Measurements from ENCODE around the gene GRID2.

The GRID2 gene

DNA sequence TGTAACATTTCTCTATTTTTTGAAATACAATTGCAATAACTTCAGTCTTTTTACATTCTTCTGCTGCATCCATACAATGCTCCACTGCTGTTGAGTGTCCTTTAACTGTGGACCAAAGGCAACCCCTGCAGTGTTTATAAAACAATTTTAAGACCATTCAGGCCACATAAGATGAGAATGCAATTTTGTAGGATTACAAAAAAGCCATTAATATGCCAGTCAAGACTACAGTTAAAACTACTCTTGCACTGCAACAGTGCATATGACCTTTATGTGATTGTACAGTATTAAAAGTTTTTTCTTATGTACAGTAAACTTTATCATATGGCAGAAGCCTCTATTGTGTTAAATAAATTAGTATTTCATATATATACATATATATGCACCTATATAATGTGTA, 1469.1 kb downstream of the GRID2 start:
- no peak for DNase-seq

DNA sequence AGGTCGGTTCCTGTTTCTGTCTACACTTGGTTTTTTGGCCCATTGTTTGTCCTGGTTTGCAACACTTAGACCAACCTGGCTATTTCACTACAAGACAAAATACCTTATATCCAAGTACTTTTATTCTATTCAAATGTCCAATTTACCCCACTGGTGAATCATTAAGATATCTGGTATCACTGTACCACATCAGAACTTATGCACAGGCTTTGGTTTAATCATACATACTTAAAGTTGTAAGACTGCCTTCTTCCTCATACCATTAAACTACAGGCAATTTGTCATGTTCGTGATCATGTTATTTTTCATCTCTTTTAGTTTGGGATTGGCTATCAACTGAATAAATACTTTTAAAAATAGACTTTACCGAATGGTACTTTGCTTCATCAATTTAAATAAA, 1471.8 kb downstream of the GRID2 start:
- DNase-seq = no peak

DNA sequence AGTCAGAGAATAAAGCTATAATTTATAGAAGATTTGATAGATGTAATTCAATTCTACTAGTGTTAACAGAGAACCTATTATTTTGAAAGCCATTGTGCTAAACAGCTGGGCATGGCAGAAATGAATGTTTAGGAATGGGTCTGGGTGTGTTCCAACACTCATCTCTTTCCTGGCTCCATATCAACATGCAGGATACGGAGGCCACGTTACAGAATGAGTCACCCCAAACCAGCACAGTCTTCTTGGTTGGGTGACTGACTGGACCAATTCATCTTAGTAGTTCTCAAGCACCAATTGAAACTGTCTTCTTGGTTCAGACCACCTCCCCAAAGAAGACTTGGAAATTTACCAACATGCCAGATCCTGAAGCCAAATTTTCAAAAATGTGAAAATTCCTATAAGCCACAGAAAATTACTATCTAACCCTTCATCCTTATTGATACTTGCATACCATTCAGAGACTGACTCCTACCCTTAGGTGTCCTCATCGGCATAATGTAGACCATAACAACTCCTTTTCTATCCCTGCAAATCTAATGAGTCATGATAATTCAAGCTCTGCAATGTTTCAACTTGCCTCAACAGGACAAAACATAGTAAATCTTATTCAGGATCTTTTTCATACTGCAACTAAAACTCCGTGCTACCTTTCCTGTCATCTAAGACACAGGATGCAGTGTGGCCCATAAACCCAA, 1472.8 kb downstream of the GRID2 start:
- no peak for DNase-seq

DNA sequence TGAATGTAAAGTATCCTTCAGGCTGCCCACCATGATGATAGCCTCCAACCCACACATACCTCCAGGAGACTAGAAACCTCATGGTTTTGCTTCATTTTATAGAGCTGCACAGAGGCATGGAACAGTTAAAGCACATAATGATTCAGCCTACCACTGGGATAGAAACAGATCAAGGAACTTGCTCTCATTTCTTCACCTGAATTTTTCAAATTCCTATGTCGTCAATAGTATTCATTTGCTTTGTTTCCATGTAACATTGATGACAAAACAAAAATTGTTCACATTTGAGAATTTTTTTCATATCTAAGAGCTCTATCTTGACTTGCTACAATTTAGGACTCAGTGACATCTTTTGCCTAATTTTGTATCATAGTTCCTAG, 1473.3 kb downstream of the GRID2 start:
- no peak for DNase-seq

GRCh38 chr4:93779228-93779627, 1475.5 kb downstream of the GRID2 start:
- DNase-seq = no peak

- DNase-seq = no peak
Measured at GRCh38 chr4:93780080-93780479, 1476.3 kb downstream of the GRID2 start.

DNA sequence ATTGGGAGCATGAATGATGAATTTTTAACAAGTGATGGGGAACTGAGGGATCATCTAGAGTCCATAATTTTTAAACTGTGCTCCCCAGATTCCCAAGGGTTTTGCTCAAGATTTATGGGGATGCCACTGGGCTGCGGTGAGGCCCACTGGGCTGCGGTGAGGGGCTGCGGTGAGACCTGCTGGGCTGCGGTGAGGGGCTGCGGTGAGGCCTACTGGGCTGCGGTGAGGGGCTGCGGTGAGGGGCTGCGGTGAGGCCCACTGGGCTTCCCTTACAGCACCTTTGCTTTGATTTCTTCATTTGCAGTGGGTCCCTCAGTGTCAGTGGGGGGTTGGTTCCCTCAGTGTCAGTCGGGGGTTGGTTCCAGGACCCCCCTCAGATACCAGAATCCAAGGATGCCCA, 1477.4 kb downstream of the GRID2 start:
- DNase-seq = no peak

- no peak for DNase-seq
Measured at GRCh38 chr4:93786149-93786548, 1482.4 kb downstream of the GRID2 start.

- no peak for DNase-seq
Measured at GRCh38 chr4:93788712-93789111, 1484.9 kb downstream of the GRID2 start.

- DNase-seq = peak; percentile 29
Measured at GRCh38 chr4:93791570-93792195, 1487.9 kb downstream of the GRID2 start.

- no peak for DNase-seq
Measured at GRCh38 chr4:93802045-93802444, 1498.3 kb downstream of the GRID2 start.

GRCh38 chr4:93809773-93810172, 1506.0 kb downstream of the GRID2 start:
- DNase-seq = no peak

GRCh38 chr4:93810340-93810992, 1506.7 kb downstream of the GRID2 start:
- DNase-seq = no peak

GRCh38 chr4:93813092-93813491, 1509.3 kb downstream of the GRID2 start:
- DNase-seq = no peak

GRCh38 chr4:93814141-93814540, 1510.4 kb downstream of the GRID2 start:
- no peak for DNase-seq

DNA sequence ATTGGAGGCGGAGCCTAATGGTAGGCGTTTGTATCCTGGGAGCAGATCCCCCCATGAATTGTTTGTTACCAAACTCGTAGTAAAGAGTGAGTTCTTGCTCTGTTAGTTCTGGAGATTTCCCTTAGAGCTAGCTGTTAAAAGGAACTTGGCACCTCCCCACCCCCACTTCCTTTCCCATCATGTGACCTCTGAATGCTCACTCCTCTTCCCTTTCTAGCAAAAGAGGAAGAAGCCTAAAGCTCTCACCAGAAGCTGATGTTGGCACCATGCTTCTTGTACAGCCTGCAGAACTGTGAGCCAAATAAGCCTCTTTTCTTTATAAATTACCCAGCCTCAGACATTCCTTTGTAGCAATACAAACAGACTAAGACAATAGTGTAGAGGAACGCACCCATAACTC, 1511.0 kb downstream of the GRID2 start:
- no peak for DNase-seq

All from NCI-H2171 (cell line).